GM23338 (cell line): ENCODE data around the gene OR2AE1. TPM values are rescaled to one million over a fixed set of nuclear protein-coding genes. Genes with fewer than 3 reads are reported as not detected.

Experiments used
- ATAC-seq: fragments of 200-7000 bp; cut with Tn5 transposase; 3 replicates; pipeline ENCODE4 v1.9.1; 2020
- DNase-seq: peaks from one replicate; pipeline ENCODE4 v3.0.0-alpha.2; 2015; ENCODE audit warnings: low spot score
- H2AFZ ChIP-seq: fragments of 200-600 bp; sonication (generic); 2 replicates; pipeline ENCODE4 v1.8.0; 2016; ENCODE audit warnings: antibody characterized with exemption, mild to moderate bottlenecking, moderate library complexity
- H3F3A ChIP-seq: fragments of 200-600 bp; sonication (generic); replicated peaks from 2 replicates; pipeline ENCODE4 v1.8.0; 2017; ENCODE audit warnings: antibody characterized with exemption, mixed run types, low read depth
- H3K27ac ChIP-seq: fragments of 200-600 bp; sonication (generic); 2 replicates; pipeline ENCODE4 v1.6.1; 2016; ENCODE audit warnings: low read depth
- H3K27me3 ChIP-seq: fragments of 200-600 bp; sonication (generic); 2 replicates; pipeline ENCODE4 v1.8.0; 2016; ENCODE audit warnings: mild to moderate bottlenecking, mixed run types, moderate library complexity; ENCODE audit not compliant: insufficient read depth
- H3K36me3 ChIP-seq: fragments of 200-600 bp; sonication (generic); 2 replicates; pipeline ENCODE4 v1.8.0; 2016; ENCODE audit warnings: mild to moderate bottlenecking; ENCODE audit not compliant: insufficient read depth
- H3K4me1 ChIP-seq: fragments of 200-600 bp; sonication (generic); 2 replicates; pipeline ENCODE4 v1.8.0; 2016; ENCODE audit warnings: mild to moderate bottlenecking, moderate library complexity; ENCODE audit not compliant: insufficient read depth
- H3K4me2 ChIP-seq: fragments of 200-600 bp; sonication (generic); 2 replicates; pipeline ENCODE4 v1.7.1; 2017; ENCODE audit warnings: mixed run types
- H3K4me3 ChIP-seq: fragments of 200-600 bp; sonication (generic); 2 replicates; pipeline ENCODE4 v1.6.1; 2016; ENCODE audit warnings: mixed run types
- H3K79me2 ChIP-seq: fragments of 200-600 bp; sonication (generic); replicated peaks from 2 replicates; pipeline ENCODE4 v1.8.0; 2017; ENCODE audit warnings: mild to moderate bottlenecking; ENCODE audit not compliant: insufficient read depth
- H3K9me2 ChIP-seq: fragments of 200-600 bp; sonication (generic); 2 replicates; pipeline ENCODE4 v1.8.0; 2017; ENCODE audit not compliant: insufficient read depth
- H4K20me1 ChIP-seq: fragments of 200-600 bp; sonication (generic); replicated peaks from 2 replicates; pipeline ENCODE4 v1.8.0; 2017; ENCODE audit warnings: mild to moderate bottlenecking; ENCODE audit not compliant: insufficient read depth
- H3K27ac Mint-ChIP-seq: 2 replicates; pipeline ENCODE4 v1.8.0; 2020; ENCODE audit warnings: inconsistent platforms, mild to moderate bottlenecking, moderate library complexity, mixed read lengths
- H3K27me3 Mint-ChIP-seq: 3 replicates; pipeline ENCODE4 v1.8.0; 2022; ENCODE audit warnings: low read depth, mild to moderate bottlenecking, moderate library complexity, mixed read lengths, inconsistent platforms; ENCODE audit not compliant: insufficient read depth, poor library complexity
- H3K36me3 Mint-ChIP-seq: 3 replicates; pipeline ENCODE4 v1.8.0; 2021; ENCODE audit warnings: low read depth, mild to moderate bottlenecking, inconsistent platforms, moderate library complexity, mixed read lengths
- H3K4me1 Mint-ChIP-seq: 3 replicates; pipeline ENCODE4 v1.8.0; 2020; ENCODE audit warnings: mild to moderate bottlenecking, inconsistent platforms, mixed read lengths
- H3K4me3 Mint-ChIP-seq: 3 replicates; pipeline ENCODE4 v1.8.0; 2021; ENCODE audit warnings: moderate library complexity, mild to moderate bottlenecking, inconsistent platforms, mixed read lengths
- H3K9me3 Mint-ChIP-seq: 3 replicates; pipeline ENCODE4 v1.8.0; 2020; ENCODE audit warnings: moderate library complexity, mild to moderate bottlenecking, inconsistent platforms, mixed read lengths
- CTCF ChIP-seq, 2 experiments: fragments of 200-600 bp in 1 of 2; sonication (generic) in 1 of 2; conservative IDR thresholded peaks; 2 replicates each; pipeline versions ENCODE4 v1.5.1 to v1.6.1; 2016 to 2017; ENCODE audit warnings: antibody characterized with exemption in 2 of 2, low read depth in 2 of 2, mild to moderate bottlenecking in 2 of 2, moderate library complexity in 1 of 2
- ETS1 ChIP-seq: IDR thresholded peaks from 2 replicates; pipeline ENCODE4 v1.6.1; 2016; ENCODE audit warnings: antibody characterized with exemption
- EZH2 ChIP-seq: fragments of 200-600 bp; sonication (generic); IDR thresholded peaks from one replicate; pipeline ENCODE4 v1.8.0; 2017; ENCODE audit warnings: antibody characterized with exemption, mild to moderate bottlenecking, low read depth; ENCODE audit not compliant: unreplicated experiment
- JUNB ChIP-seq: IDR thresholded peaks from one replicate; pipeline ENCODE4 v1.6.1; 2016; ENCODE audit warnings: antibody characterized with exemption; ENCODE audit not compliant: unreplicated experiment
- NANOG ChIP-seq: IDR thresholded peaks from 2 replicates; pipeline ENCODE4 v1.6.1; 2016; ENCODE audit warnings: antibody characterized with exemption, borderline replicate concordance
- POLR2AphosphoS5 ChIP-seq: IDR thresholded peaks from 2 replicates; pipeline ENCODE4 v1.6.1; 2016; ENCODE audit warnings: antibody characterized with exemption, low read depth
- STAT1 ChIP-seq: IDR thresholded peaks from one replicate; pipeline ENCODE4 v1.6.1; 2016; ENCODE audit warnings: antibody characterized with exemption; ENCODE audit not compliant: unreplicated experiment
- ZNF114 ChIP-seq: fragments of 250-450 bp; sonication (Bioruptor Pico); IDR thresholded peaks from 2 replicates; pipeline ENCODE4 v1.5.0; 2020; ENCODE audit warnings: mild to moderate bottlenecking, moderate library complexity
- ZNF331 ChIP-seq: fragments of 250-450 bp; sonication (Bioruptor Pico); IDR thresholded peaks from 2 replicates; pipeline ENCODE4 v1.5.0; 2020; ENCODE audit warnings: low read depth, mild to moderate bottlenecking, moderate library complexity
- ZNF462 ChIP-seq: fragments of 250-450 bp; sonication (Bioruptor Pico); IDR thresholded peaks from 2 replicates; pipeline ENCODE4 v1.5.0; 2020; ENCODE audit warnings: mild to moderate bottlenecking, moderate library complexity
- polyA plus RNA-seq: library from polyadenylated mRNA; unstranded; fragments of >200 nt; fragmentation: Nextera tagmentation; extraction: Ambion mirVana; gene quantifications from 2 replicates; pipeline ENCODE4 v1.2.1, GENCODE V29; 2016
- total RNA-seq: library from RNA; depleted of rRNA; stranded (reverse); fragments of >200 nt; shearing (Covaris generic); gene quantifications from 2 replicates; pipeline ENCODE4 v1.2.3, GENCODE V29; 2014

Gene OR2AE1
- total and polyA plus RNA-seq, 2 experiments from 2014 or later: not detected

DNA sequence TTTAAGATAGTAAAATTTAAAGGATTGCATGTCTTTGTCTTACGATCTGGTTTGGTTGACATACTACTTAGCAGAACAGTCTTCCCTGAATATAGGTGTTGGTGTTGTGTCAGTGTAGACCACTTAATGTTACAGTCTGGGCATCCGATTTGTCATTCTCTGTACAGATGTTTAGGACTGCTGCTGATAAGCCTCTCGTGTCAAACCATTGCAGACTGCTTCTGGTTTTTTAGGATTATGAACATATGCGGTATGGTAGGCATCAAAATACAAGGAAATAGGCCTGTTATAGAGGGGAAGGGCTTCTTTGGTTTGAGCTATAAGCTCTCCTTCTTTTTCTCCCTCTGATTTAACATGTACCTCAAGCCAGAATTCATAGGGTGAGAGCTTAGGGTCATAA, 41.6 kb downstream of the OR2AE1 start (continued):
- TF ChIP-seq CTCF (conservative IDR thresholded peaks at IDR 0.05; ENCODE audit: low read depth in 2 of 2) (no peak), ZNF114 (no peak), ZNF462 (CRISPR knock-in tag) (no peak)

- DNase-seq: no peak
- Mint-ChIP-seq H3K27ac (no peak overlapping the region), H3K4me1 (peaks cover 22% of the 10 kb centered on the region), H3K36me3 (no peaks in the 10 kb centered on the region), H3K9me3 (no peaks in the 10 kb centered on the region), H3K27me3 (peaks cover 3% of the 10 kb centered on the region), H3K4me3 (no peak overlapping the region)
- H3K36me3 ChIP-seq: no peaks in the 10 kb centered on the region
- H4K20me1 ChIP-seq: no peaks in the 10 kb centered on the region
- no peaks in the 10 kb centered on the region for H3K27me3 ChIP-seq
- peaks cover 27% of the 10 kb centered on the region for H3K4me1 ChIP-seq
- no peak overlapping the region for H3K4me2 ChIP-seq
- ATAC-seq: no peak
- H3K79me2 ChIP-seq: no peaks in the 10 kb centered on the region
- no peak overlapping the region for H3K4me3 ChIP-seq
- no peak overlapping the region for H3K27ac ChIP-seq
- no peaks in the 10 kb centered on the region for H3F3A ChIP-seq
- H2AFZ ChIP-seq: no peak overlapping the region
- H3K9me2 ChIP-seq: no peaks in the 10 kb centered on the region; the same call in 1 of the 2 replicates
- TF ChIP-seq EZH2 (no peak), NANOG (no peak), POLR2AphosphoS5 (no peak), ZNF331 (CRISPR knock-in tag) (no peak), JUNB (no peak), STAT1 (no peak), ETS1 (no peak), CTCF (conservative IDR thresholded peaks at IDR 0.05; ENCODE audit: low read depth in 2 of 2) (no peak)
Observed at GRCh38 chr7:99834382-99834781, 42.5 kb downstream of the OR2AE1 start.
